Activated naive CD4-positive, alpha-beta T cell (primary cell): Measurements from ENCODE around the gene EIF2D.
"Not testable (repeated sequence)": the region's sequence is repeated elsewhere in the genome, so short reads cannot be mapped to it uniquely, and the experiment has no call there.

ENCODE experiments used
- DNase-seq, 4 experiments: peaks; one replicate each; lab custom pipeline; 2025; lab: John Stamatoyannopoulos, UW

EIF2D gene

GRCh38 chr1:206635978-206636345 is 23.7 kb upstream of the EIF2D start:
- DNase-seq: no peak

GRCh38 chr1:206635080-206635977 is 23.1 kb upstream of the EIF2D start, which contains the start of gene DYRK3:
TSS of gene DYRK3 (plus strand) at chr1:206635536. CDS start at chr1:206635704, 168 bp downstream.
- DNase-seq: peak; percentile 60 to 81 (median 66)

GRCh38 chr1:206634365-206635079 is 22.3 kb upstream of the EIF2D start:
- DNase-seq: peak; percentile 27 to 61 (median 52)

- DNase-seq: no peak
Observed at GRCh38 chr1:206633708-206634121, 21.4 kb upstream of the EIF2D start.

GRCh38 chr1:206631085-206631509 is 18.8 kb upstream of the EIF2D start:
- no peak for DNase-seq

GRCh38 chr1:206628916-206629315 is 16.7 kb upstream of the EIF2D start:
- no peak for DNase-seq

GRCh38 chr1:206626396-206626795 is 14.1 kb upstream of the EIF2D start:
- DNase-seq: not testable (repeated sequence)

GRCh38 chr1:206609229-206609991 is 2.9 kb downstream of the EIF2D start:
- no peak for DNase-seq

- peak in 3 of 4 experiments; percentile 11 to 48 (median 25) for DNase-seq
Observed at GRCh38 chr1:206608108-206608698, 4.1 kb downstream of the EIF2D start.

- DNase-seq: no peak
Observed at GRCh38 chr1:206606867-206607266, 5.4 kb downstream of the EIF2D start.

- DNase-seq: no peak
Observed at GRCh38 chr1:206604861-206605260, 7.4 kb downstream of the EIF2D start.

- no peak for DNase-seq
Observed at GRCh38 chr1:206600527-206600926, 11.7 kb downstream of the EIF2D start.

- DNase-seq: no peak
Observed at GRCh38 chr1:206596319-206596666, 16.0 kb downstream of the EIF2D start.

GRCh38 chr1:206595581-206596318 is 16.5 kb downstream of the EIF2D start:
- DNase-seq: no peak

GRCh38 chr1:206593351-206593925 is 18.8 kb downstream of the EIF2D start:
- DNase-seq: no peak

- no peak for DNase-seq
Observed at GRCh38 chr1:206591696-206592095, 20.6 kb downstream of the EIF2D start.

GRCh38 chr1:206591226-206591625 is 21.0 kb downstream of the EIF2D start:
- DNase-seq: no peak

GRCh38 chr1:206590025-206590758 is 22.1 kb downstream of the EIF2D start:
- no peak for DNase-seq

- DNase-seq: no peak
Observed at GRCh38 chr1:206589206-206589605, 23.1 kb downstream of the EIF2D start.

GRCh38 chr1:206588492-206588891 is 23.8 kb downstream of the EIF2D start:
- no peak for DNase-seq
